ENCODE data around the gene UGGT2. TPM values are rescaled to one million over a fixed set of nuclear protein-coding genes. Genes with fewer than 3 reads are reported as not detected.
"Not testable (repeated sequence)": the region's sequence is repeated elsewhere in the genome, so short reads cannot be mapped to it uniquely, and the experiment has no call there.

Gene UGGT2
- total RNA-seq, 1 experiment from 2014 or later, result 26.1 TPM

GRCh38 chr13:95957331-95957730 lies 95.9 kb downstream of the UGGT2 start:
- DNase-seq (ENCODE audit: low read depth), result no peak

GRCh38 chr13:95956589-95957148 lies 96.5 kb downstream of the UGGT2 start:
- peak; percentile 20 for DNase-seq (ENCODE audit: low read depth)

- DNase-seq (ENCODE audit: low read depth), result no peak
Observed at GRCh38 chr13:95955719-95956118, 97.5 kb downstream of the UGGT2 start.

GRCh38 chr13:95955255-95955654 lies 97.9 kb downstream of the UGGT2 start:
- DNase-seq (ENCODE audit: low read depth), result no peak

GRCh38 chr13:95954266-95954665 lies 98.9 kb downstream of the UGGT2 start:
- DNase-seq (ENCODE audit: low read depth), result no peak

- no peak for DNase-seq (ENCODE audit: low read depth)
Observed at GRCh38 chr13:95950103-95950502, 103.1 kb downstream of the UGGT2 start.

GRCh38 chr13:95948656-95949055 lies 104.5 kb downstream of the UGGT2 start:
- DNase-seq (ENCODE audit: low read depth), result peak; percentile 11

GRCh38 chr13:95937714-95938320 lies 115.4 kb downstream of the UGGT2 start:
- DNase-seq (ENCODE audit: low read depth), result no peak

- no peak for DNase-seq (ENCODE audit: low read depth)
Observed at GRCh38 chr13:95931300-95932025, 121.7 kb downstream of the UGGT2 start.

- DNase-seq (ENCODE audit: low read depth), result no peak
Observed at GRCh38 chr13:95929430-95929829, 123.8 kb downstream of the UGGT2 start.

- not testable (repeated sequence) for DNase-seq (ENCODE audit: low read depth)
Observed at GRCh38 chr13:95928367-95928906, 124.8 kb downstream of the UGGT2 start.

GRCh38 chr13:95926231-95926630 lies 127.0 kb downstream of the UGGT2 start:
- no peak for DNase-seq (ENCODE audit: low read depth)

- peak; percentile 77 for DNase-seq (ENCODE audit: low read depth)
Observed at GRCh38 chr13:95924389-95924994, 128.7 kb downstream of the UGGT2 start.

- DNase-seq (ENCODE audit: low read depth), result peak; percentile 65
Observed at GRCh38 chr13:95921485-95921884, 131.7 kb downstream of the UGGT2 start.

GRCh38 chr13:95920485-95920884 lies 132.7 kb downstream of the UGGT2 start:
- peak; percentile 75 for DNase-seq (ENCODE audit: low read depth)

GRCh38 chr13:95918860-95919259 lies 134.3 kb downstream of the UGGT2 start:
- no peak for DNase-seq (ENCODE audit: low read depth)

GRCh38 chr13:95914991-95915501 lies 138.2 kb downstream of the UGGT2 start:
- no peak for DNase-seq (ENCODE audit: low read depth)

GRCh38 chr13:95906999-95907398 lies 146.2 kb downstream of the UGGT2 start:
- DNase-seq (ENCODE audit: low read depth), result no peak

GRCh38 chr13:95903569-95903968 lies 149.6 kb downstream of the UGGT2 start:
- no peak for DNase-seq (ENCODE audit: low read depth)

- DNase-seq (ENCODE audit: low read depth), result no peak
Observed at GRCh38 chr13:95902741-95903140, 150.5 kb downstream of the UGGT2 start.

GRCh38 chr13:95898256-95898655 lies 154.9 kb downstream of the UGGT2 start:
- DNase-seq (ENCODE audit: low read depth), result no peak

GRCh38 chr13:95896301-95896700 lies 156.9 kb downstream of the UGGT2 start:
- DNase-seq (ENCODE audit: low read depth), result peak; percentile 45

Measured in M059J (cell line).